HL-60 (cell line): ENCODE results near the gene TRPM4.

ENCODE experiments used
- CTCF ChIP-seq: IDR thresholded peaks from one replicate; pipeline ENCODE4 v1.5.1; 2011; ENCODE audit warnings: low read length, control low read depth, inconsistent platforms; ENCODE audit not compliant: insufficient read depth
- POLR2AphosphoS5 ChIP-seq: IDR thresholded peaks from 2 replicates; pipeline ENCODE4 v1.6.1; 2012; ENCODE audit warnings: low read depth
- SPI1 ChIP-seq: IDR thresholded peaks from 2 replicates; pipeline ENCODE4 v1.6.1; 2012; ENCODE audit warnings: low read depth, mild to moderate bottlenecking, borderline replicate concordance

GRCh38 chr19:49155005-49155819 is 2.4 kb upstream of the TRPM4 start, which contains the start of gene HRC:
- TF ChIP-seq POLR2AphosphoS5 (no peak), CTCF (no peak), SPI1 (no peak)
